ENCODE measurements around the gene PYM1. TPM values are rescaled to one million over a fixed set of nuclear protein-coding genes. Genes with fewer than 3 reads are reported as not detected.

PYM1 gene
- total RNA-seq (2014; rRNA removed; shearing (Covaris generic); ENCODE audit: low replicate concordance) = 34.6 and 42.6 TPM in 2 replicates

- Histone ChIP-seq H3K9me3 (no peaks in the 10 kb centered on the region), H3K27me3 (no peaks in the 10 kb centered on the region), H3K4me3 (peak within 1 kb of the TSS; percentile 97), H3K36me3 (peaks cover 4% of the 10 kb centered on the region)
- DNase-seq = peak; percentile 74
Observed at GRCh38 chr12:55927588-55928502, at the start of gene PYM1. Gene PYM1, minus strand, starts transcription at chr12:55927894. Its CDS starts 133 bp downstream, at chr12:55927761.

- Histone ChIP-seq H3K4me3 (peak overlapping the region; percentile 94), H3K27me3 (no peaks in the 10 kb centered on the region), H3K9me3 (no peaks in the 10 kb centered on the region), H3K36me3 (peaks cover 34% of the 10 kb centered on the region)
- peak; percentile 53 for DNase-seq
Observed at GRCh38 chr12:55974308-55974730, 46.6 kb upstream of the PYM1 start.

DNA sequence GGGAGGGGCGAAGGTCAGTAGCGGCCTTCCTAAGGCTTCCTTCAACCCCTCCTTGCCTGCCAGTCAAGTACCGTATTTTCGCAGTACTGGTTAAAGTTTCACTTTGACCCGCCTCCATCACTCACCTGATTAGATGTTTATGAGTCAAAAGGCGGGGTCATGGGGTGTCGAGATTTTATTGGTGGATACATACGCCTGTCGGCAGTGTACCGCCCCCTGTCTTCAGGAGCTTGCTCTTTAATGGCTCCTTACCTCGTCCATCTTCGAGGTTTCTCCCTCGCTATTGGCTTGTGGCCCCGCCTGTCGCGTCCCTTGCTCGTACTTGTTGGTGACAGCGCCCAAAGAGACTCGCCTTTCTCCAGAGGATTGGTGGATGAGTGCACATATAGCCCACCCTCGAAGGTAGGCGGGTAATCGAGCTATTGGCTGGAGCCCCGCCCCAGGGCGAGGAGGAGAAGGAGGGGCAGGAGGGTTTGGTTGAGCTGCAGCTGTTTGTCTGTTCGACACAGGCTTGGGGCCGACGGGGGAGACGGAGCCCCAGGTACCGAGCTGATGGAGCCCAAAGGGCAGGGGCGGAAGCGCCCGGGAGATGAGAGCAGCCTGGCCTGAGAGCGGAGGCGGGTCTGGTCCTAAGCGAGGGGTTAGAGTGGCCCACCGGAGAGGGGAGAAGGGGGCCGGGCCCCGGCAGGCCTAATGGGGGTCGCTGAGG, 46.1 kb upstream of the PYM1 start, which contains the start of gene RAB5B:
RAB5B (plus strand) TSS at position 480 of the 709 bp plus-strand sequence. CDS start 12,883 bp downstream, outside the sequence.
- H3K9me3 ChIP-seq = no peaks in the 10 kb centered on the region
- H3K36me3 ChIP-seq = peaks cover 34% of the 10 kb centered on the region
- DNase-seq = peak; percentile 100
- H3K4me3 ChIP-seq = peak within 1 kb of the TSS; percentile 94
- H3K27me3 ChIP-seq = no peaks in the 10 kb centered on the region

DNA sequence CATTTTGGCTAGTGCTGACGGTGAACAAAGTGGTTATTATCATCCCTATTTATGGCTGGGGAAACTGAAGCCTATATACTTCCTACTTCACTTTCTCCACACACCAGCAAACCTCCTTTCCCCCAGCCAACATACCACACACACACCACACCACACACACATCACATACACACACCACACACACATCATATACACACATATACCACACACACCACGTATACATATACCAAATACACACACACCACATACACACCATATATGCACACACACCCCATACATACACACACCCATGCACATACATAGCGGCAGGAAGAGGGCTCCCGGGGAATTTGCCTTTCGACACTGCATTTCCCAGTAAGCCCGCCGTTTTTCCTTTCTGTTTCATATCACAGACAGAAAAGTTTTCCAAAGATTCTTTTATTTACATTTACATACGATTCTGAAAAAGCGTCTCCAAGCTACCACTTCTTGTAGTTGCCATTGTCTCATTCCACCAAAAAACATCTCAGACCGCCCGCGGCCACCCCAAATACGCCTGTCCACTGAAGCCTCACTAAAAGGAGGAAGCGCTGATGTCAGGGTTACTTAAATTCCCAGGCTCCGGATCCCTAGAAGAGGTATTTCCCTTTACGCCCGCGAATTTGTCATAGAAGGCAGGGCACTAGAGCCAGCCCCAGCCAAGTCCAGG, 45.4 kb upstream of the PYM1 start:
- DNase-seq = no peak
- H3K9me3 ChIP-seq = no peaks in the 10 kb centered on the region
- H3K36me3 ChIP-seq = peaks cover 41% of the 10 kb centered on the region
- no peaks in the 10 kb centered on the region for H3K27me3 ChIP-seq
- peak overlapping the region; percentile 58 for H3K4me3 ChIP-seq

- peak overlapping the region; percentile 58 for H3K4me3 ChIP-seq
- H3K36me3 ChIP-seq = peaks cover 45% of the 10 kb centered on the region
- H3K9me3 ChIP-seq = no peaks in the 10 kb centered on the region
- H3K27me3 ChIP-seq = no peaks in the 10 kb centered on the region
- no peak for DNase-seq
Observed at GRCh38 chr12:55972456-55972855, 44.8 kb upstream of the PYM1 start.

GRCh38 chr12:55972042-55972441, 44.3 kb upstream of the PYM1 start:
- Histone ChIP-seq H3K9me3 (no peaks in the 10 kb centered on the region), H3K36me3 (peaks cover 45% of the 10 kb centered on the region), H3K4me3 (no peak overlapping the region), H3K27me3 (no peaks in the 10 kb centered on the region)
- peak; percentile 26 for DNase-seq

DNA sequence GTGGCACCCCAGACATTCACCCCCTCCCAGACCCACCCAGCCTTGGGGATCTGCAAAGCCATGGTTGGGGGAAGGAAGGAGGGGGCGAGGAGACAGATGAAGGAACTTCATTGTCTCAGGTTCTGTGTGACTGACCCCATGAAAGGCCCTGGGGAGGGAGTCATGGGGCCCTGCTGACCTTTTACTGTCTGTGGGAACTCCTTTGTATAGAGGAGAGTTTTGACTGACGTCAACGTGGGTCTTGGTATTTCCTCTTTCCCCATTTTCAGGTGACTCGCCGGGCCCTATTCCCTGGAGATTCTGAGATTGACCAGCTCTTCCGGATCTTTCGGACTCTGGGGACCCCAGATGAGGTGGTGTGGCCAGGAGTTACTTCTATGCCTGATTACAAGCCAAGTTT, 43.1 kb upstream of the PYM1 start:
- no peak for DNase-seq
- Histone ChIP-seq H3K27me3 (no peaks in the 10 kb centered on the region), H3K36me3 (peaks cover 37% of the 10 kb centered on the region), H3K4me3 (no peak overlapping the region), H3K9me3 (0 out of 2 replicates have a peak, but pooled peaks cover 3% of the 10 kb centered on the region)

DNA sequence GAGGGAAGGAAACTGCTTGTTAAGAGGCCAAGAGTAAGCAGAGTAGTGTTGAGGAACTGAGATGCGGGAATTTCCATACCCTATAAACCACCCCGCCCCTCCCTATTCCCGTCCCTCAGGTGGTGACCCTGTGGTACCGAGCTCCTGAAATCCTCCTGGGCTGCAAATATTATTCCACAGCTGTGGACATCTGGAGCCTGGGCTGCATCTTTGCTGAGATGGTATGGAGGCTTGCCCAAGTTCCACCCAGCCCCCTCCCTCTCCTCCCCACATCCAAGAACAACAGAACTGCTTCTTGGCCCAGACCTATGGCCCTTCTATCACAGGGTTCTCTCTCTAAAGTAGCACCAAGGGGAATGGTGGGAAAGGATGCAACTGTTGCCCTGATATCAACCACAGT, 41.7 kb upstream of the PYM1 start:
- Histone ChIP-seq H3K27me3 (no peaks in the 10 kb centered on the region), H3K4me3 (no peak overlapping the region), H3K9me3 (0 out of 2 replicates have a peak, but pooled peaks cover 3% of the 10 kb centered on the region), H3K36me3 (peaks cover 37% of the 10 kb centered on the region)
- no peak for DNase-seq

DNA sequence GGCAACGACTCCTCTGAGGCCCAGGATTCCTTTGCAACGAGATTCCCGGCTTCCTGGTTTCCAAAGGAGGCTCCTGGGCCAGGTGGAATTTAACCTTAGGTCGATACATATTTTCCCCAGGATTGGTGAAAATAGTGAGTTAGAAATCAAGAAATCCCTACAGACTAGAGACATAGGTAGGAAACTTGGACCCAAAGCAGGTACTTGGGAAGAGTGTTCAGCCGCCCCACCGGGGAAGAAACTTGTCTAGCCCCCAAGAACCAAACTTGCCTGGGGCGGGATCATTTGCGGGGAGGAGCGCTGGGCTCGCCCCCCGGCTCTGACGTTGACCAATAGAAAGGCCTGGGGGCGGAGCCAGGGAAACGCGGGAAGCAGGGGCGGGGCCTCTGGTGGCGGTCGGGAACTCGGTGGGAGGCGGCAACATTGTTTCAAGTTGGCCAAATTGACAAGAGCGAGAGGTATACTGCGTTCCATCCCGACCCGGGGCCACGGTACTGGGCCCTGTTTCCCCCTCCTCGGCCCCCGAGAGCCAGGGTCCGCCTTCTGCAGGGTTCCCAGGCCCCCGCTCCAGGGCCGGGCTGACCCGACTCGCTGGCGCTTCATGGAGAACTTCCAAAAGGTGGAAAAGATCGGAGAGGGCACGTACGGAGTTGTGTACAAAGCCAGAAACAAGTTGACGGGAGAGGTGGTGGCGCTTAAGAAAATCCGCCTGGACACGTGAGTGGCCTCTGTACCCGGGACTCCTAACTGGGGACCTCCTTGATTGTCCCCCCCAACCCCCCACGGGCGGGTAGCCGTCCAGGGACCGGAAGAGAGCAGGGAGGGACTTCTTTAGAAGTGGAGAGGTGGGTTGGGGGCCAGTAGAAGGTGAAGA, 39.0 kb upstream of the PYM1 start, which contains the start of gene CDK2:
CDK2 (plus strand) TSS at position 423 of the 874 bp plus-strand sequence; CDS start at position 602, 179 bp downstream.
- 0 out of 2 replicates have a peak, but pooled peaks cover 3% of the 10 kb centered on the region for H3K9me3 ChIP-seq
- H3K27me3 ChIP-seq = no peaks in the 10 kb centered on the region
- peak; percentile 88 for DNase-seq
- peaks cover 32% of the 10 kb centered on the region for H3K36me3 ChIP-seq
- peak within 1 kb of the TSS; percentile 86 for H3K4me3 ChIP-seq

DNA sequence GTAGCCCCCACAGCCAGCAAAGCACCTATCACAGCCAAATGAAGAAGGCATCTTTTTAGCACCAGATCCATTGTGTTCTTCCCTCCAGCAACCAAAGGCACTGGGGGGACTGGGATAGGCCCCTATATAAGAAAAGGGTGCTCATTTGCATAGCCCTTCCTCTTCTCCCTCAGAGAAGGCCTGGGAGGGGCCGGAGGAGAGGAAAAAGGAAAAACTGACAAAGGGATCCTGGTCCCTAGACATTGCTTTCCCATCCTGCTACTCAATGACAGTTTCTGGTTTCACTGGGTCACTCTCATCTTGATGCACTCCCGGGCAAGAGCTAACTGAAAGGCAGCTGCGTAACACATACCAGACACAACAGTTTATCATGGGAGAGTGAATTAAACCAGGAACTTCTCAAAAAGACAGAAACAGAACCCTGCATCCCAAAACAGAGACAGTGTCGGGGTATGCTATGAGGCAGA, 38.3 kb upstream of the PYM1 start, which contains the start of gene PMEL:
PMEL (minus strand) TSS at position 102 of the 467 bp plus-strand sequence; CDS start at position 71, 31 bp downstream.
- H3K9me3 ChIP-seq = 0 out of 2 replicates have a peak, but pooled peaks cover 3% of the 10 kb centered on the region
- H3K4me3 ChIP-seq = peak within 1 kb of the TSS; percentile 86
- H3K36me3 ChIP-seq = peaks cover 27% of the 10 kb centered on the region
- no peak for DNase-seq
- H3K27me3 ChIP-seq = no peaks in the 10 kb centered on the region

DNA sequence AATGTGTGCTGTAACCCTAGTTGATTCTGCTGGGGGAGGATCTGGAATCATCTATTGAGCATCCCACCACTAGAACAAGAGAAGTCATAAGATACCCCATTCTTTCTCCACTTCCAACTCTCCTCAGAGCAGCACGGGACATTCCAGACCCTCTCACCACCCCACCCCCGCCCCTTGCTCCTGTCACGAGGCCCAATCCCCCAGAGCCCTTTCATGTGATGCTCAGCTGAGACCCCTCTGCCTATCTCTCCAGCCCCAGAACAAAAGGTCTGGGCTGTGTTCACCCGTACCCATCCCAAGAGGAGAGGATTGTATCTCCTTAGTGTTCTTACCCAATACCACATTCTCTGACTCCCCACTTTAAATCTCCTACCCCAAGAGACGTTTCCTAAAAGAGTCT, 37.5 kb upstream of the PYM1 start:
- Histone ChIP-seq H3K27me3 (no peaks in the 10 kb centered on the region), H3K4me3 (no peak overlapping the region), H3K36me3 (peaks cover 23% of the 10 kb centered on the region), H3K9me3 (0 out of 2 replicates have a peak, but pooled peaks cover 3% of the 10 kb centered on the region)
- DNase-seq = no peak

DNA sequence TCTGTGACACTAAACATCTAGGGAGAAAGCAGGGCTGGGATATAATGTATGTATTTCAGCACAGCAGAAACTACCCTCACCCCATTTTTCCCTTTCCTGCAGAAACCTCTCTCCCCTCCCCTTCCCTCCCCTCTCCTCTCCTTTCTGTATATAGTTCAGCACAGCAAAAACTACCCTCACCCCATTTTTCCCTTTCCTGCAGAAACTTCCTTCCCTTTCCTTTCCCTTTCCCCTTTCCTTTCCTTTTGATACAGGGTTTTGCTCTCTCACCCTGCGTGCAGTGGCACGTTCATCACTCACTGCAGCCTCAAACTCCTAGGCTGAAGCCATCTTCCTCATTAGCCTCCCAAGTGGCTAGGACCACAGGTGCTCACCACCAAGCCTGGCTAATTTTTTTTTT, 36.1 kb upstream of the PYM1 start:
- DNase-seq = no peak
- peaks cover 11% of the 10 kb centered on the region for H3K36me3 ChIP-seq
- H3K27me3 ChIP-seq = no peaks in the 10 kb centered on the region
- 0 out of 2 replicates have a peak, but pooled peaks cover 3% of the 10 kb centered on the region for H3K9me3 ChIP-seq
- no peak overlapping the region for H3K4me3 ChIP-seq

- H3K4me3 ChIP-seq = no peak overlapping the region
- no peak for DNase-seq
- H3K27me3 ChIP-seq = 0 out of 2 replicates have a peak, but pooled peaks cover 3% of the 10 kb centered on the region
- no peaks in the 10 kb centered on the region for H3K9me3 ChIP-seq
- no peaks in the 10 kb centered on the region for H3K36me3 ChIP-seq
Observed at GRCh38 chr12:55957106-55957859, 29.6 kb upstream of the PYM1 start.

- H3K4me3 ChIP-seq = no peak overlapping the region
- 0 out of 2 replicates have a peak, but pooled peaks cover 3% of the 10 kb centered on the region for H3K27me3 ChIP-seq
- no peaks in the 10 kb centered on the region for H3K36me3 ChIP-seq
- H3K9me3 ChIP-seq = no peaks in the 10 kb centered on the region
- DNase-seq = peak; percentile 66
Observed at GRCh38 chr12:55955800-55956508, 28.3 kb upstream of the PYM1 start.

All from MG63 (cell line).